Aorta (tissue), 5 donors: ENCODE data around the gene BNC2. TPM values are rescaled to one million over a fixed set of nuclear protein-coding genes. Genes with fewer than 3 reads are reported as not detected.

ENCODE experiments used
- ATAC-seq: fragments of 200-7000 bp; cut with Tn5 transposase; one replicate; pipeline ENCODE4 v1.9.1; 2022; ENCODE audit warnings: moderate library complexity; ENCODE audit not compliant: low FRiP score
- DNase-seq, 2 donors: peaks; one replicate each; pipeline ENCODE4 v3.0.0-alpha.2; 2020
- H3K27ac ChIP-seq, 2 donors: one replicate each; pipeline ENCODE4 v1.5.1; 2013; ENCODE audit warnings: low read length in 2 of 2, mild to moderate bottlenecking in 2 of 2, moderate library complexity in 2 of 2, control low read depth in 1 of 2, inconsistent platforms in 1 of 2, low read depth in 1 of 2
- H3K27me3 ChIP-seq, 2 donors: one replicate each; pipeline ENCODE4 v1.6.1; 2013; ENCODE audit warnings: control low read depth in 1 of 2, low read length in 1 of 2, mild to moderate bottlenecking in 1 of 2, moderate library complexity in 1 of 2; ENCODE audit not compliant: insufficient read depth in 2 of 2, control insufficient read depth in 1 of 2
- H3K36me3 ChIP-seq, 2 donors: one replicate each; pipeline ENCODE4 v1.6.1; 2013; ENCODE audit warnings: control low read depth in 1 of 2, low read length in 1 of 2, mild to moderate bottlenecking in 1 of 2; ENCODE audit not compliant: insufficient read depth in 2 of 2, control insufficient read depth in 1 of 2
- H3K4me1 ChIP-seq, 2 donors: one replicate each; pipeline ENCODE4 v1.6.1; 2013; ENCODE audit warnings: low read length in 2 of 2, control low read depth in 1 of 2, mild to moderate bottlenecking in 1 of 2, moderate library complexity in 1 of 2; ENCODE audit not compliant: insufficient read depth in 2 of 2, control insufficient read depth in 1 of 2
- H3K4me3 ChIP-seq, 2 donors: one replicate each; pipeline ENCODE4 v1.5.1; 2013; ENCODE audit warnings: low read length in 2 of 2, control low read depth in 1 of 2, mild to moderate bottlenecking in 1 of 2
- H3K9me3 ChIP-seq: one replicate; pipeline ENCODE4 v1.6.1; 2013; ENCODE audit warnings: mild to moderate bottlenecking, low read length; ENCODE audit not compliant: control insufficient read depth
- WGBS, 2 donors: extraction: QIAGEN DNeasy Blood & Tissue Kit; methylation state at CpG; one replicate each; pipeline ENCODE4 v1.1.7; 2013; 5-methylcytosine and 5-hydroxymethylcytosine counted together
- intact Hi-C, 2 donors: fragments of 100-400 bp; cut with DNase I; formaldehyde crosslinking; loops; one replicate each; pipeline versions ENCODE4 v1.14.2 to v1.15.0; 2022
- polyA plus RNA-seq, 2 donors: library from polyadenylated mRNA; stranded (reverse); fragments of 200-250 nt; gene quantifications; one replicate each; pipeline ENCODE4 v1.2.3, GENCODE V29; 2013
- total RNA-seq, 2 donors: library from RNA; stranded (reverse); fragmentation: NEBNext Ultra II Directional; extraction: Animal tissue kit (Norgen Biotek cat#: 25700); gene quantifications; one replicate each; pipeline ENCODE4 v1.2.1, GENCODE V29; 2021
- donor health status: healthy with polysubstance abuse.
- donor health status: Bipolar disorder and iron deficiency.
- donor health status: DM: no; HTN: no; CAD: no.
- donor health status: DM: no; HTN: no; CAD: no.
- donor health status: DM: yes; HTN: yes; CAD: no.

Gene BNC2
- total and polyA plus RNA-seq, 4 donors, result 0.36 to 69.0 (median 11.5) TPM

- no peak overlapping the region for H3K27ac ChIP-seq
- no peaks in the 10 kb centered on the region for H3K9me3 ChIP-seq
- ATAC-seq (no peak), DNase-seq (no peak)
- intact Hi-C loops, result no loop called here
- peaks cover 0 to 3% of the 10 kb centered on the region in 2 donors for H3K4me1 ChIP-seq
- no peak overlapping the region for H3K4me3 ChIP-seq
- WGBS, 2 donors, result 97 to 98% methylated on average over 6 of the region's 6 CpGs
- no peaks in the 10 kb centered on the region for H3K36me3 ChIP-seq
- no peaks in the 10 kb centered on the region for H3K27me3 ChIP-seq
These were observed 442.5 kb downstream of the BNC2 start for GRCh38 chr9:16427873-16428427.

GRCh38 chr9:16426716-16427115, 443.8 kb downstream of the BNC2 start:
- intact Hi-C loops, result no loop called here
- no peak overlapping the region for H3K4me3 ChIP-seq
- H3K9me3 ChIP-seq, result no peaks in the 10 kb centered on the region
- no peak overlapping the region for H3K27ac ChIP-seq
- 81 to 93% methylated on average over 2 of the region's 2 CpGs for WGBS, 2 donors
- peaks cover 0 to 3% of the 10 kb centered on the region in 2 donors for H3K4me1 ChIP-seq
- DNase-seq (no peak), ATAC-seq (no peak)
- no peaks in the 10 kb centered on the region for H3K27me3 ChIP-seq
- no peaks in the 10 kb centered on the region for H3K36me3 ChIP-seq

- 44 to 56% methylated on average over 8 of the region's 8 CpGs for WGBS, 2 donors
- DNase-seq (no peak), ATAC-seq (no peak)
- no peak overlapping the region for H3K4me3 ChIP-seq
- peaks cover 0 to 3% of the 10 kb centered on the region in 2 donors for H3K4me1 ChIP-seq
- intact Hi-C loops, result no loop called here
- H3K27ac ChIP-seq, result no peak overlapping the region
- no peaks in the 10 kb centered on the region for H3K27me3 ChIP-seq
- no peaks in the 10 kb centered on the region for H3K9me3 ChIP-seq
- H3K36me3 ChIP-seq, result no peaks in the 10 kb centered on the region
These were observed 444.8 kb downstream of the BNC2 start for GRCh38 chr9:16425562-16426231.

- no peaks in the 10 kb centered on the region for H3K36me3 ChIP-seq
- WGBS, 2 donors, result 95 to 96% methylated on average over 5 of the region's 5 CpGs
- intact Hi-C loops, result no loop called here
- H3K9me3 ChIP-seq, result no peaks in the 10 kb centered on the region
- DNase-seq, result no peak
- no peak overlapping the region for H3K27ac ChIP-seq
- H3K4me1 ChIP-seq, result peaks cover 0 to 3% of the 10 kb centered on the region in 2 donors
- H3K4me3 ChIP-seq, result no peak overlapping the region
- no peak for ATAC-seq
- H3K27me3 ChIP-seq, result no peaks in the 10 kb centered on the region
These were observed 448.4 kb downstream of the BNC2 start for GRCh38 chr9:16422114-16422513.

GRCh38 chr9:16421532-16421931, 448.9 kb downstream of the BNC2 start:
- Histone ChIP-seq H3K4me1 (peaks cover 0 to 3% of the 10 kb centered on the region in 2 donors), H3K4me3 (no peak overlapping the region), H3K27me3 (no peaks in the 10 kb centered on the region), H3K27ac (no peak overlapping the region), H3K36me3 (no peaks in the 10 kb centered on the region), H3K9me3 (no peaks in the 10 kb centered on the region)
- no peak for DNase-seq
- 63 to 69% methylated on average over 7 of the region's 7 CpGs for WGBS, 2 donors
- intact Hi-C loops, result no loop called here
- no peak for ATAC-seq

GRCh38 chr9:16419124-16419523, 451.3 kb downstream of the BNC2 start:
- H3K36me3 ChIP-seq, result no peaks in the 10 kb centered on the region
- no peak overlapping the region for H3K27ac ChIP-seq
- no peaks in the 10 kb centered on the region for H3K9me3 ChIP-seq
- no peaks in the 10 kb centered on the region for H3K27me3 ChIP-seq
- no peaks in the 10 kb centered on the region for H3K4me1 ChIP-seq
- ATAC-seq (no peak), DNase-seq (no peak)
- intact Hi-C loops, result loop anchor here in 1 of 2 donors (10.0 kb wide), 1 partner anchor 224 kb away; no protein-coding TSS in a partner anchor
- 92 to 95% methylated on average over 12 of the region's 12 CpGs for WGBS, 2 donors
- H3K4me3 ChIP-seq, result no peak overlapping the region

GRCh38 chr9:16418721-16419120, 451.7 kb downstream of the BNC2 start:
- Histone ChIP-seq H3K9me3 (no peaks in the 10 kb centered on the region), H3K36me3 (no peaks in the 10 kb centered on the region), H3K4me1 (no peaks in the 10 kb centered on the region), H3K27ac (no peak overlapping the region), H3K4me3 (no peak overlapping the region), H3K27me3 (no peaks in the 10 kb centered on the region)
- no peak for ATAC-seq
- DNase-seq, result no peak
- 74 to 82% methylated on average over 6 of the region's 6 CpGs for WGBS, 2 donors
- intact Hi-C loops, result loop anchor here in 1 of 2 donors (10.0 kb wide), 1 partner anchor 224 kb away; no protein-coding TSS in a partner anchor

GRCh38 chr9:16417749-16418148, 452.7 kb downstream of the BNC2 start:
- Histone ChIP-seq H3K4me3 (no peak overlapping the region), H3K27me3 (no peaks in the 10 kb centered on the region), H3K9me3 (no peaks in the 10 kb centered on the region), H3K36me3 (no peaks in the 10 kb centered on the region), H3K27ac (no peak overlapping the region), H3K4me1 (no peaks in the 10 kb centered on the region)
- ATAC-seq (no peak), DNase-seq (no peak)
- intact Hi-C loops, result loop anchor here in 1 of 2 donors (10.0 kb wide), 1 partner anchor 223 kb away; no protein-coding TSS in a partner anchor
- 8 to 35% methylated on average over 3 of the region's 3 CpGs for WGBS, 2 donors

- Histone ChIP-seq H3K9me3 (no peaks in the 10 kb centered on the region), H3K4me3 (no peak overlapping the region), H3K4me1 (no peaks in the 10 kb centered on the region), H3K27me3 (no peaks in the 10 kb centered on the region), H3K27ac (no peak overlapping the region), H3K36me3 (no peaks in the 10 kb centered on the region)
- intact Hi-C loops, result loop anchor here in 1 of 2 donors (10.0 kb wide), 1 partner anchor 222 kb away; no protein-coding TSS in a partner anchor
- ATAC-seq (no peak), DNase-seq (no peak)
- 29 to 31% methylated on average over 3 of the region's 3 CpGs for WGBS, 2 donors
These were observed 453.3 kb downstream of the BNC2 start for GRCh38 chr9:16417161-16417560.
